ENCODE results near the gene AKR1C2.
"Not testable (repeated sequence)": the region's sequence is repeated elsewhere in the genome, so short reads cannot be mapped to it uniquely, and the experiment has no call there.

Gene AKR1C2

GRCh38 chr10:5023177-5023805 lies 19.6 kb upstream of the AKR1C2 start:
- DNase-seq, result no peak

DNA sequence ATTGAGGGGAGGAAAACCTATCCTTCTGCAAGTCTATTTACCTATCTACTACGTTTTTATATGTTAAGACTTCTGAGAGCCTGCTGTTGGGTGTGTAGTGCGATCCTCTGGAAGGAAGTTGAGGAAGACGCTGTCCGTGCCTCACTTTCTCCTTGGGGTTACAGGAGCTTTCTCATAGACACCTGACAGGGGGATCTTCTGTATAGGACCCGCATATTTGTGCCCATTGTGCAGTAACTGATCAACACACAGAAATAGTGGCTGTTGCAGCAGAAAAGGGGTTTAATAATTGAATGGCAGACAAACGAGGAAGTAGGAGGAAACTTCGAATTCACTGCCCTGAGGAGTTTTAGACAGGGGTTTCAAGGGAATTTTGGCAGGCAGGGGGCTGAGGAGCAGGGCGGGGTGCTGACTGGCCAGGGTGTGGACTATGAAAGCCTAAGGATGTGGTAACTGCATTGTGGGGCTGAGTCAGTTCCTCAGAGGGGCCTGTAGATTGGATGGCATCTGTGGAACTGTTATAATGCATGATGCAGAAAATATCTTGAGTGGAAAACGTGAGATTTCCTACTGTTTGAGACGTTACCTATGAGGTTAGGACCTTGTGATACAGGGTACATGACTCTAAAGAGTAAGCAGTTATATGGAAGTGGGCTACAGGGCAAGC lies 18.1 kb upstream of the AKR1C2 start:
- DNase-seq, result not testable (repeated sequence)

DNA sequence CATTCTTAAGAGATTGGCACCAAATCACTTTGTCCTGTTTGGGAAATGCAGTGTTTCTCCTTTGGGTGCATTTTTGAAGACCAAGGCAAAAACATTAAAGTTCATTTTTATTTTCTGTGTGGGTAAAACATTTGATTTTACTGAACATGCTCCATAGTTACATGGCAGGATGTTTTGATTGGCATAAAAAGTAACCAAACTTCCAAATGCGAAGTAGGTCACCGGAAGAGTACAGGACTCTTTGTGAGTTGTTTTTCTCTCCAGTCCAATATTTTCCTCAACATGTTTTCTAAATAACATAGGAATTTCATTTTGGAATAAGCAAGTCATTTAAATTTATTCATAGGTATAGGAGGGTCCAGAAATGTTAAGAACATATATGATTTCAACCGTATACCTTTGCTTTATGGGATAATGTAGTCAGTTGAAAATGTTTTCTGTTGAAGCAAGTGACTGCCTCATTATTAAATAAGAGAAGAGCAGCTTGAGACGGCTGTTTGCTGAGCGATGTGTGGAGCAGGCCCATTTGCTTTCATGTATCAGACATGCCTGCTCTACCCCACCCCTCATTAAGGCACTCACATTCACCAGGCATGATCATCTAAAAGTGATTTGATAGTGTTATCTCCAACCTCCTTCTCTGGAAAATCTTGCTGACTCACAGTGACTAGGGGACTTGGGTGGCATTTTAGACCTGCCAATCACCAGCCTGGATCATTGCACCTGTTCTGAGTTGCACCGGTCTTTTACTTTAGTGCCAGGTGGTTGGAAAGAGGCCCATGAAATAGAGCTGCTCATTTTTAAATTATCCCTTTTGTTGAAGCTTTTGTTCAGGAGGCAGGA lies 16.3 kb upstream of the AKR1C2 start:
- DNase-seq, result not testable (repeated sequence)

GRCh38 chr10:5018671-5019277 lies 15.1 kb upstream of the AKR1C2 start:
- DNase-seq, result not testable (repeated sequence)

- no peak for DNase-seq
These were observed 14.5 kb upstream of the AKR1C2 start for GRCh38 chr10:5018134-5018533.

GRCh38 chr10:5014936-5015335 lies 11.3 kb upstream of the AKR1C2 start:
- DNase-seq, result no peak

DNA sequence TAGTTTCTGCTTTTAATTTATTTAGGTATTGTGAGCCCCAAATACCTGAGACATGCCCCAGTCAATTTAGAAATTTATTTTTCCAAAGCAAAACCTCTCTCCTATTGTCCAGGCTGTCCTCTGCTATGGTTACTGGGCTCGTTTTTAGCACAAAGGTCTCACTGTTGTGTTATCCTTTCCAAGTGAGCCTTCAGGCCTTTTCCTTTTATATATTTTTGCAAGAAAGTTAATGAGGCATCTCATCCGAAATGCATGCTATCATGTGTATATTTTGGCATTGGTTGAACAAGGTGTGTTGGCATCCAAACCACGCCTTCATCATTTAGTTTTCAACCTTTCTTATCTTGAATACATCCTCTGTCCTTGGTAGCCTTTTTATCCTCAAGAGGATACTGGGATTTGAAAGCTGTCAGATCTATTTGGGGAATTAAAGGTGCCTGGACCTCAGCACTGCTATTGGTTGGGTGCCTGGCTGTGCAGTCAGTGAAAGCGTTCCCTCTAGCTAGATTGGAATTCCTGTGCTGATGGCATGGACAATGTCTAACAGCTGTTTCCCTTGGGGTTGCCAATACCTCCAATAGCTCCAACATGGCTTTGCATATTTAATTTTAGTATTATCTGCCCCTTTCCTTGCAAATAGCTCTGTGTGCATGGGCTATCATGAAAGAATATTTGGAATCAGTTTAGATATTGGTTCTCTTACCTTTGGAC lies 10.7 kb upstream of the AKR1C2 start:
- not testable (repeated sequence) for DNase-seq

DNA sequence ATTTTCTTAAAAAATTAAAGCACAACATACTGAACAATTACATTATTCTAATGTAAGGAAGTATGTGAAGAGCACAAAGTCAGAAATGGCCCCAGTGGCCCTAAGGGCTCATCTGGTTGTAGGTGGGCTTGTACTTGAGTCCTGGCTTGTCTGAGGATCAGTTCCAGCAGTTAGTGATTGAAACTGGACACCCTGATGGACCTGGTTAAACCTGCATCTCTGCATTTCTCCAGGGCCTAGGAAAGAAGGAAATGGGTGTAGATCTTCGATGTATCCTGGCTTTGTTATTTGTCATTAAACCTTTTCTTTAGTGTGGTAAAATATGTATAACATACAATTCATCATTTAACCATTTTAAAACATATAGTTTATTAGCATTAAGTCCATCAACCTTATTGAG lies 9.7 kb upstream of the AKR1C2 start:
- no peak for DNase-seq

- no peak for DNase-seq
These were observed 8.9 kb upstream of the AKR1C2 start for GRCh38 chr10:5012595-5012994.

DNA sequence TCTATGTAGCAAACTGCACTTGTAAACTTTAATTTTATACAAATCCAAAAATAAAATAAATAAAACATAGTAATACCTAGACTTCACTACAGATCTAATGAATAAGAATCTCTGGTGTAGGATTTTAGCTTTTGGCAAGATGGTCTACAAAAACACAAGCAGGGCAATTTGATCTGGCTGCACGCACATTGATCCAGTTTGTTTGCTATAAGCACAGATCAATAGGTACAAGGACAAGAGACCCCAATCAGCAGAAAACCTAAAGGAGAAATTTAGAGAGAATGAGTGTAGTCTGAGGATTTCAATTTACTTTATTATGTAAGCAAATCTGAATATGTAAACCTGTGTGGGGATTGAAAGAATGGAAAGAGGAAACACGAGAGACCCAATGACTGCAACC lies 7.7 kb upstream of the AKR1C2 start:
- DNase-seq, result not testable (repeated sequence)

- DNase-seq, result not testable (repeated sequence)
These were observed 6.4 kb upstream of the AKR1C2 start for GRCh38 chr10:5010043-5010442.

GRCh38 chr10:5008857-5009548 lies 5.3 kb upstream of the AKR1C2 start:
- not testable (repeated sequence) for DNase-seq

DNA sequence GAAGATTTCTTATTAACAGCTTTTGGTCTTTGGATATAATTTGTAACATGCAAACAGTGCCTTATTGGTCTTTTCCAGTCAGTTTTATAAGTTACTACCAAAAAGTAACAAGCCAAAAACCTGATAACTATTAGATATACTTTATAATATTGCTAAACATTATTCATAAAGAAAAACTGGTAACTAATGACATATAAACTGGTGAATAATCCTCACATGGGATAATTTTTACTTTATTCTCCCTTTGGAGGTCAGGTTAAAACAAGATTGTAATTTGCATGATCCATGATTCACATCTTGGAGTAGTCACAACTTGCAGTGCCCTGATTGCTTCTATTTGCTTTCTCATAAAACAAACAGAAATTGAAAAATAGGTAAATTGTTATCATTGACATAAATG lies 844 bp upstream of the AKR1C2 start:
- not testable (repeated sequence) for DNase-seq

- DNase-seq, result not testable (repeated sequence)
These were observed 351 bp upstream of the AKR1C2 start for GRCh38 chr10:5004030-5004385.

GRCh38 chr10:5002013-5002727 lies 1.5 kb downstream of the AKR1C2 start:
- DNase-seq, result no peak

GRCh38 chr10:4998671-4999070 lies 5.0 kb downstream of the AKR1C2 start:
- DNase-seq, result no peak

- DNase-seq, result not testable (repeated sequence)
These were observed 9.4 kb downstream of the AKR1C2 start for GRCh38 chr10:4994260-4994659.

GRCh38 chr10:4992564-4992963 lies 11.1 kb downstream of the AKR1C2 start:
- not testable (repeated sequence) for DNase-seq

GRCh38 chr10:4991463-4991862 lies 12.2 kb downstream of the AKR1C2 start:
- not testable (repeated sequence) for DNase-seq

DNA sequence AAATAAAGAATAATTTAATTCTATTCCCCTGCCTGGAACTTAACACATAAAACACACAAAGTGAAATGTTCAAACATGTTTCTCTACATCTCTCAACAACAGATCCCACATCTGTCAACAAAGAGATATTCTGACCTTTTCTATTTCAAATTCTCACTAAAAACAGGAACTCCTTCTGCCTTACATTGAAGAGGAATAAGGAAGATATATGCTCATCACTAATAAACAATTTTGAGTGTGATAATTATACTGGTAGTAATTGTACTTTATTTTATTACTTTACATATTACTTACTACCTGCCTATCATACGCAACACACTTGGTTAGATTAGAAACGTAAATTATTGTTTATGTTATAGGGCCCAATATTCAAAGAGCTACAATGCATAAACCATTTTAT lies 13.4 kb downstream of the AKR1C2 start:
- DNase-seq, result no peak

DNA sequence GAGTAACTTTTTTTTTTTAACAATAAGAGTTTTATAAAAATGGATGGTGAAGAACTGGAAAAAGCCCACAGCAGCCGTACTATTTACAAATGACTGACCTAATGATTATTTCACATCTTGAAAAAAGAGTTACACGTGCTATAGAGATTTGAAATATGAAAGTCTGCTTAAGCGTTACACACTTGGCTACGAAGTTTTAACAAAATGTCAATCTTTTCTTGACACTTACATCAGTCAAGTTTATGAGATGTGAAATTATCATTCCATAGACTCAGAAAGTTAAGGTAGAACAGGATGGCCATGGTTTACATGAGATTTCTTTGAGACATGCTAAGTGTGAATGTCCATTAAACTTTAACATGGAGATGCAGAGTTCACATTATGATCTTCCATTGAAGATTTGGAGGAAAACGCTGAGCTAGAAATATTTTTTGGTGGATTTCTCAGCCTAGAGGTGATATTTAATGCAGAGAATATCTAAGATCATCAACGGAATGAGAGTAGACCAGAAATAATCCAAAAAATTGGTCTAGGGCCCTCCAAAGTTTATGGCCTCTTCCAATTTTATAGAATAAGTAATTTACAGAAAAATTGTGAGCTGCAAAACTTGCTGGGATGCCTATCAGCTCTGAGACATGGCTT lies 15.5 kb downstream of the AKR1C2 start:
- not testable (repeated sequence) for DNase-seq
